Measurements from ENCODE around the gene DOP1B.

DOP1B gene

DNA sequence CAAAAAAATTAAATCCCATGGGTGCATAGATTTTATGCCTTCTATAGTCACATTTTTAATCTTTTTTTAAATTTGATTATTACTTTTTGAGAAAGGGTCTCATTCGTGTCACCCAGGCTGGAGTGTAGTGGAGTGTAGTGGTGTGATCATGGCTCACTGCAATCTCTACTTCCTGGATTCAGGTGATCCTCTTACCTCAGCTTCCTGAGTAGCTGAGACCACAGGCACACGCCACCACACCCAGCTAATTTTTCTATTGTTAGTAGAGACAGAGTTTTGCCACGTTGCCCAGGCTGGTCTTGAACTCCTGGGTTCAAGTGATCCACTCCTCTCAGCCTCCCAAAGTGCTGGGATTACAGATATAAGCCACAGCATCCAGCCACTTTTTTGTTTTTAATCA, 11.4 kb upstream of the DOP1B start:
- Histone ChIP-seq H3K4me2 (no peak overlapping the region), H3K9ac (no peak overlapping the region), H3K27ac (no peak overlapping the region), H3K4me1 (ENCODE audit: low read depth, poor library complexity, severe bottlenecking) (peaks cover 11% of the 10 kb centered on the region), H3K4me3 (IDR thresholded peaks at IDR 0.05; ENCODE audit: insufficient read depth, low read depth, low read length) (no peak overlapping the region), H3K27me3 (ENCODE audit: insufficient read depth, low read depth) (no peaks in the 10 kb centered on the region), H3K36me3 (ENCODE audit: insufficient read depth) (no peaks in the 10 kb centered on the region), H3K79me2 (ENCODE audit: insufficient read depth, low read depth) (no peaks in the 10 kb centered on the region), H2AFZ (ENCODE audit: low read depth) (no peak overlapping the region), H4K20me1 (ENCODE audit: insufficient read depth) (no peaks in the 10 kb centered on the region)
- TF ChIP-seq, protein P1, sequence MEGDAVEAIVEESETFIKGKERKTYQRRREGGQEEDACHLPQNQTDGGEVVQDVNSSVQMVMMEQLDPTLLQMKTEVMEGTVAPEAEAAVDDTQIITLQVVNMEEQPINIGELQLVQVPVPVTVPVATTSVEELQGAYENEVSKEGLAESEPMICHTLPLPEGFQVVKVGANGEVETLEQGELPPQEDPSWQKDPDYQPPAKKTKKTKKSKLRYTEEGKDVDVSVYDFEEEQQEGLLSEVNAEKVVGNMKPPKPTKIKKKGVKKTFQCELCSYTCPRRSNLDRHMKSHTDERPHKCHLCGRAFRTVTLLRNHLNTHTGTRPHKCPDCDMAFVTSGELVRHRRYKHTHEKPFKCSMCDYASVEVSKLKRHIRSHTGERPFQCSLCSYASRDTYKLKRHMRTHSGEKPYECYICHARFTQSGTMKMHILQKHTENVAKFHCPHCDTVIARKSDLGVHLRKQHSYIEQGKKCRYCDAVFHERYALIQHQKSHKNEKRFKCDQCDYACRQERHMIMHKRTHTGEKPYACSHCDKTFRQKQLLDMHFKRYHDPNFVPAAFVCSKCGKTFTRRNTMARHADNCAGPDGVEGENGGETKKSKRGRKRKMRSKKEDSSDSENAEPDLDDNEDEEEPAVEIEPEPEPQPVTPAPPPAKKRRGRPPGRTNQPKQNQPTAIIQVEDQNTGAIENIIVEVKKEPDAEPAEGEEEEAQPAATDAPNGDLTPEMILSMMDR (conservative IDR thresholded peaks at IDR 0.05; ENCODE audit: low read depth, low read length) = no peak

DNA sequence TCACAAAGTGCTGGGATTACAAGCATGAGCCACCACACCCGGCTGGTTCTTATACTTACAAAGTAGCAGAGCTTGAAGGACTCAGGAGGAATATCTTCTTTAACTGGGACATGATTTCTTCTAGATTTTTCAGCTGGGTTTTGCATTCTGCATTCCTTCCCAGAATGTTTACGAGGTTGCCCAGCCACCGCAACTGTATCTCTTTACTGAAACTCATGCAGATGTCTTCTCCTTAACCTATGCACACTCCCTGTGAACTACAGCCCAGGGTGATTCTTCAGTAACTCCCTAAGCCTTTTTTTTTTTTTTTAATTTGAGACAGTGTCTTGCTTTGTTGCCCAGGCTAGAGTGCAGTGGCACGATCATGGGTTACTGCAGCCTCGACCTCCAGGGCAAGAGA, 8.7 kb upstream of the DOP1B start:
- Histone ChIP-seq H3K4me1 (ENCODE audit: low read depth, poor library complexity, severe bottlenecking) (peaks cover 2% of the 10 kb centered on the region), H3K27me3 (ENCODE audit: insufficient read depth, low read depth) (no peaks in the 10 kb centered on the region), H3K4me3 (IDR thresholded peaks at IDR 0.05; ENCODE audit: insufficient read depth, low read depth, low read length) (no peak overlapping the region), H3K9ac (no peak overlapping the region), H4K20me1 (ENCODE audit: insufficient read depth) (no peaks in the 10 kb centered on the region), H2AFZ (ENCODE audit: low read depth) (no peak overlapping the region), H3K36me3 (ENCODE audit: insufficient read depth) (no peaks in the 10 kb centered on the region), H3K79me2 (ENCODE audit: insufficient read depth, low read depth) (no peaks in the 10 kb centered on the region), H3K4me2 (no peak overlapping the region), H3K27ac (no peak overlapping the region)
- TF ChIP-seq, protein P1 (conservative IDR thresholded peaks at IDR 0.05; ENCODE audit: low read depth, low read length) = no peak

DNA sequence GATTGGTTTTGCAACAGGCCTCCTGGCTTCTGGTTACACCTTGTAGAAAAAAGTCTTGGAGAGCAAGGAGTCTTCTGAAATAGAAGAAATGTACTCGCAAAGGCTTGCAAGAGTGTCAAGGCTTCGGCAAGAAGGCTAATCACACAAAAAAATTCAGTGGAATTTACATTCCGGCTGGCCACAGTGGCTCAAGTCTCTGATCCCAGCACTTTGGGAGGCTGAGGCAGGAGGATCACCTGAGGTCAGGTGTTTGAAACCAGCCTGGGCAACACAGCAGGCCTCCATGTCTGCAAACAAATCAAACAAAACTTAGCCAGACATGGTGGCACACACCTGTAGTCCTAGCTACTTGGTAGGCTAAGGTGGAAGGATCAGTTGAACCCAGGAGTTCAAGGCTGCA, 7.7 kb upstream of the DOP1B start:
- H2AFZ ChIP-seq (ENCODE audit: low read depth) = no peak overlapping the region
- H3K79me2 ChIP-seq (ENCODE audit: insufficient read depth, low read depth) = no peaks in the 10 kb centered on the region
- no peaks in the 10 kb centered on the region for H4K20me1 ChIP-seq (ENCODE audit: insufficient read depth)
- H3K36me3 ChIP-seq (ENCODE audit: insufficient read depth) = no peaks in the 10 kb centered on the region
- no peak overlapping the region for H3K4me3 ChIP-seq (IDR thresholded peaks at IDR 0.05; ENCODE audit: insufficient read depth, low read depth, low read length)
- H3K9ac ChIP-seq = no peak overlapping the region
- H3K4me1 ChIP-seq (ENCODE audit: low read depth, poor library complexity, severe bottlenecking) = peaks cover 8% of the 10 kb centered on the region
- TF ChIP-seq, protein P1 (conservative IDR thresholded peaks at IDR 0.05; ENCODE audit: low read depth, low read length) = no peak
- no peak overlapping the region for H3K4me2 ChIP-seq
- no peaks in the 10 kb centered on the region for H3K27me3 ChIP-seq (ENCODE audit: insufficient read depth, low read depth)
- H3K27ac ChIP-seq = no peak overlapping the region

DNA sequence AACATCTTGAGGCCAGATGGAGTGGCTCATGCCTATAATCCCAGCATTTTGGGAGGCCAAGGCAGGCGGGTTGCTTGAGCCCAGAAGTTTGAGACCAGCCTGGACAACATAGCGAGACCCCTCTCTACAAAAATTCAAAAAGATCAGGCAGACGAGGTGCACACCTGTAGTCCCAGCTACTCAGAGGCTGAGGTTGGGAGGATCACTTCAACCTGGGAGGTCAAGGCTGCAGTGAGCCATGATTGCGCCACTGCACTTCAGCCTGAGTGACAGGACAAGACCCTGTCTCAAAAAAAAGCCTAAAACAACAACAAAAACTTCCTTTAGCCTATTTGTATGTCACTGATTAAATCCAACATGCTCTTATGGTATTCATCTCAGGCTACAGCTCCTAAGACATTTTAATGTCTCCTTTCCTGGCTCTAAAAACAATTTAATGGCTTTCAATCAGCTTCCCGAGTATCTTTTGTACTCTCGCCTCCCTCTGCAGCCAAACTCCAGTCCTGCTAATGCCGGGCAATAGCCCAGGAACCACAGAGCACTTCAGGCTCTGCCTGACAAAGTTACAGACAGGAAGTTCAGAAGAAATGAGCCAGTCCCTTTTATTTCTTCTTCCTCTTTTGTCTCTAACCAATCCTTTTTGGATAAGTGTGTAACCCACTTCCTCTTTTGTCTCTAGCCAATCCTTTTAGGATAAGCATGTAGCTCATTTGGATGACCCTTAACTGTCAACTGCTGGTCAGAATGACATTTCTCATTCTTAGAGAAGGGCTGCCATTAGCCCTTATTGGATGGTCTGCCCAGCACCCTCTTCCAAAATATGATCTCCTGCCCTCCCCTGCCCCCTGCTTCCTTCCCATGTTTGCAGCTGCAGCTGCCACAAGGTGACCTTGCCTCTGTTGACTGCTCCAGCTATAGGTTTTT, 6.6 kb upstream of the DOP1B start:
- no peak overlapping the region for H3K27ac ChIP-seq
- H3K27me3 ChIP-seq (ENCODE audit: insufficient read depth, low read depth) = no peaks in the 10 kb centered on the region
- no peak overlapping the region for H2AFZ ChIP-seq (ENCODE audit: low read depth)
- H3K4me3 ChIP-seq (IDR thresholded peaks at IDR 0.05; ENCODE audit: insufficient read depth, low read depth, low read length) = no peak overlapping the region
- no peaks in the 10 kb centered on the region for H3K36me3 ChIP-seq (ENCODE audit: insufficient read depth)
- H3K4me2 ChIP-seq = no peak overlapping the region
- TF ChIP-seq, protein P1 (conservative IDR thresholded peaks at IDR 0.05; ENCODE audit: low read depth, low read length) = no peak
- H3K79me2 ChIP-seq (ENCODE audit: insufficient read depth, low read depth) = no peaks in the 10 kb centered on the region
- H3K9ac ChIP-seq = no peak overlapping the region
- H4K20me1 ChIP-seq (ENCODE audit: insufficient read depth) = no peaks in the 10 kb centered on the region
- H3K4me1 ChIP-seq (ENCODE audit: low read depth, poor library complexity, severe bottlenecking) = peaks cover 8% of the 10 kb centered on the region

Measured in KMS-11 (cell line).